Erythroblast (primary cell): ENCODE results near the gene PDF.

Experiments
- GATA1 ChIP-seq: IDR thresholded peaks from 2 replicates; pipeline ENCODE4 v1.6.1; 2011; ENCODE audit warnings: low read depth, mild to moderate bottlenecking, control low read depth, low read length, moderate library complexity
- POLR2A ChIP-seq: IDR thresholded peaks from 2 replicates; pipeline ENCODE4 v1.6.1; 2011; ENCODE audit warnings: mild to moderate bottlenecking, low read length

DNA sequence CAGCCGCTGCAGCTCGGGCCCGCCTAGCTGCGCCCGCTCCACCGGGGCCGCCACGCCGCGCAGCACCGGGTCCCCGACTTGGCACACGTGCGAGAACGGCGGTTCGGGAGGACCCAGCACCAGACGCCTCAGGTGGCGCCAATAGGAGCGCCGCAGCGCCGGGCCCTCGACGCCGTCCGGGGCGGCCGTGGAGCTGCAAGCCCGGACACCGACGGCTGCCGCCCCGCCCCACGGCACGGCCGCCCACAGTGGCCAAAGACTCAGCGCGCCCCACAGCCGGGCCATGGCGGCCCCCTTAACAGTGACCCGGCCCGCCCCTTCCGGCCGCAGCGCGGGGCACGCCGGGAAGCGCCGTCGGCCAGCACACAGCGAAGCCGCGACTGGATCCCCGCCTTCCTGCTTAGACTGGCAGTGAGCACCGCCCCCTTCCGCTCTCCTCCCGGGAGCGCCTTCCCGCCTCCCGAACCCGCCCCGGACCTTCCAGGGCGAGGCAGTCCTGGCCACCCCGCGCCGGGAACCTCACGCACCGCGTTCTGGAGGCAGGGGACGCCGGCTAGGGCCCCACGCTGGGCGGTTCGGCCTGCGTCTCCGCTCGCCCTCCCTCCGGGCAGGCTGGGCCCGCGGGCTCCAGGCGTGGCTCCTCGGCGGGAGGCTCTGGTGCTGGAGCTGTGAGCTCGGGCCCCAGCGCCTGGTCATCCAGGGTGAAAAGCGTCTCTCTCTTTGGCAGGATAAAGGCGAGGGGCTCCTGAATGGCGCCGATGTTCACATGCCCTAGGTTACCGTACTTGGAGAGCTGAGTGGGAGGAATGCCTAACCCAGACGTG lies at the start of gene PDF:
- TF ChIP-seq POLR2A (peak; percentile 85), GATA1 (no peak)
